Vagina (tissue), 2 donors: ENCODE measurements around the gene GNAT1.

ENCODE experiments used
- CTCF ChIP-seq, 3 experiments: fragments of 450-650 bp in 2 of 3; fragments of 200-600 bp in 1 of 3; sonication (generic) in 1 of 3; IDR thresholded peaks; one replicate each; pipeline ENCODE4 v1.5.1; 2017 to 2019; ENCODE audit warnings: antibody characterized with exemption in 3 of 3, mild to moderate bottlenecking in 2 of 3, moderate library complexity in 2 of 3
- POLR2A ChIP-seq, 2 donors: fragments of 450-650 bp; IDR thresholded peaks; one replicate each; pipeline ENCODE4 v1.6.1; 2017; ENCODE audit warnings: antibody characterized with exemption in 2 of 2, mild to moderate bottlenecking in 2 of 2, moderate library complexity in 2 of 2

DNA sequence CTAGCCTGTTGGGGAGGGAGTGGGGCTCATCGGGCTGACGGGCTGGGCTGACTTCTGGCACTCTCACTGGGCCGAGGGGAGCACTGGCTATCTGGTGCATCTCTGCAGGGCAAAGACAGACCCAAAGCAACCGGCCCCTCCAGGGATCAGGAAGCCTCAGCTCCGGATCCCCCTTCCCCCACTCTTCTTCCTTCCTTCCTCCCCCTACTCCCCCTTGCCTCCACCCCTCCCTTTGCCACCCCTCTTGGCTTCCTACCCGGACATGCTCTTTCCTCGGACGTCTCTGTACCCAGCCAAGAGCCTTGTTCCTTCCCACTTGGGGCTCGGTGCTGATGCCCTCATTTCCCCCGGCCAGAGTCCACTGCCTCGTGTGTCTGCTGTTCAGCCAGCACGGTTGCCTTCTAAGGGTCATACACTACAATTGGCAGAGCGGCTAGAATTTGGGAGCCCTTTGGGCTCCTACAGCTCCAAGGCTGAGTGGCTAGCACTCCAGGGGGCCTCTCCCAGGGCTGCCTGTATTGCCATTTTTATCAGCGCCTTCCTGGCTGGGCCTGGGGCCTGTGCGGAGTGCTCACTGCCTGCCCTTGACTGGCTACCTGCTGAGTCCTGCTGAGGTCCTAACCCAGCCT lies 25.4 kb upstream of the GNAT1 start:
- TF ChIP-seq POLR2A (IDR thresholded peaks at IDR 0.05) = no peak
- TF ChIP-seq CTCF (IDR thresholded peaks at IDR 0.05) = no peak
